ENCODE results near the gene NNMT.

The NNMT gene

GRCh38 chr11:114301927-114302326 is 5.7 kb downstream of the NNMT start:
- no peak for FAIRE-seq
- DNase-seq (ENCODE audit: insufficient read length, low spot score) = no peak
- TF ChIP-seq POLR2A (IDR thresholded peaks at IDR 0.05; ENCODE audit: low read depth, low read length) (no peak), TAF1 (IDR thresholded peaks at IDR 0.05; ENCODE audit: low read depth, low read length) (no peak), POU2F2 (IDR thresholded peaks at IDR 0.05; ENCODE audit: low read depth, low read length) (no peak), PAX5 (IDR thresholded peaks at IDR 0.05; ENCODE audit: insufficient read depth, low read length, severe bottlenecking) (no peak), SPI1 (IDR thresholded peaks at IDR 0.05; ENCODE audit: low read depth, low read length) (no peak), POLR2AphosphoS5 (IDR thresholded peaks at IDR 0.05; ENCODE audit: low read depth, low read length) (no peak)

- no peak for TF ChIP-seq SPI1 (IDR thresholded peaks at IDR 0.05; ENCODE audit: low read depth, low read length)
- no peak for TF ChIP-seq POLR2AphosphoS5 (IDR thresholded peaks at IDR 0.05; ENCODE audit: low read depth, low read length)
- no peak for TF ChIP-seq POU2F2 (IDR thresholded peaks at IDR 0.05; ENCODE audit: low read depth, low read length)
- no peak for TF ChIP-seq POLR2A (IDR thresholded peaks at IDR 0.05; ENCODE audit: low read depth, low read length)
- no peak for TF ChIP-seq PAX5 (IDR thresholded peaks at IDR 0.05; ENCODE audit: insufficient read depth, low read length, severe bottlenecking)
- no peak for TF ChIP-seq TAF1 (IDR thresholded peaks at IDR 0.05; ENCODE audit: low read depth, low read length)
- DNase-seq (ENCODE audit: insufficient read length, low spot score) (no peak), FAIRE-seq (no peak)
These were observed 6.5 kb downstream of the NNMT start for GRCh38 chr11:114302663-114303062.

GRCh38 chr11:114304065-114304464 is 7.9 kb downstream of the NNMT start:
- no peak for DNase-seq (ENCODE audit: insufficient read length, low spot score)
- no peak for FAIRE-seq
- TF ChIP-seq POLR2A (IDR thresholded peaks at IDR 0.05; ENCODE audit: low read depth, low read length) = no peak
- no peak for TF ChIP-seq PAX5 (IDR thresholded peaks at IDR 0.05; ENCODE audit: insufficient read depth, low read length, severe bottlenecking)
- no peak for TF ChIP-seq TAF1 (IDR thresholded peaks at IDR 0.05; ENCODE audit: low read depth, low read length)
- TF ChIP-seq POLR2AphosphoS5 (IDR thresholded peaks at IDR 0.05; ENCODE audit: low read depth, low read length) = no peak
- TF ChIP-seq POU2F2 (IDR thresholded peaks at IDR 0.05; ENCODE audit: low read depth, low read length) = no peak
- no peak for TF ChIP-seq SPI1 (IDR thresholded peaks at IDR 0.05; ENCODE audit: low read depth, low read length)

GRCh38 chr11:114304969-114305368 is 8.8 kb downstream of the NNMT start:
- DNase-seq (ENCODE audit: insufficient read length, low spot score) (no peak), FAIRE-seq (no peak)
- TF ChIP-seq POU2F2 (IDR thresholded peaks at IDR 0.05; ENCODE audit: low read depth, low read length) (no peak), POLR2A (IDR thresholded peaks at IDR 0.05; ENCODE audit: low read depth, low read length) (no peak), PAX5 (IDR thresholded peaks at IDR 0.05; ENCODE audit: insufficient read depth, low read length, severe bottlenecking) (no peak)

GRCh38 chr11:114307524-114308203 is 11.5 kb downstream of the NNMT start:
- TF ChIP-seq SPI1 (IDR thresholded peaks at IDR 0.05; ENCODE audit: low read depth, low read length) (no peak), POU2F2 (IDR thresholded peaks at IDR 0.05; ENCODE audit: low read depth, low read length) (no peak), TAF1 (IDR thresholded peaks at IDR 0.05; ENCODE audit: low read depth, low read length) (no peak), POLR2A (IDR thresholded peaks at IDR 0.05; ENCODE audit: low read depth, low read length) (no peak), POLR2AphosphoS5 (IDR thresholded peaks at IDR 0.05; ENCODE audit: low read depth, low read length) (no peak), PAX5 (IDR thresholded peaks at IDR 0.05; ENCODE audit: insufficient read depth, low read length, severe bottlenecking) (no peak)
- FAIRE-seq (no peak), DNase-seq (ENCODE audit: insufficient read length, low spot score) (no peak)

GRCh38 chr11:114308689-114309089 is 12.5 kb downstream of the NNMT start:
- FAIRE-seq (no peak), DNase-seq (ENCODE audit: insufficient read length, low spot score) (no peak)
- TF ChIP-seq TAF1 (IDR thresholded peaks at IDR 0.05; ENCODE audit: low read depth, low read length) (no peak), SPI1 (IDR thresholded peaks at IDR 0.05; ENCODE audit: low read depth, low read length) (no peak), POLR2AphosphoS5 (IDR thresholded peaks at IDR 0.05; ENCODE audit: low read depth, low read length) (no peak), PAX5 (IDR thresholded peaks at IDR 0.05; ENCODE audit: insufficient read depth, low read length, severe bottlenecking) (no peak), POU2F2 (IDR thresholded peaks at IDR 0.05; ENCODE audit: low read depth, low read length) (no peak), POLR2A (IDR thresholded peaks at IDR 0.05; ENCODE audit: low read depth, low read length) (no peak)

GRCh38 chr11:114309517-114309916 is 13.3 kb downstream of the NNMT start:
- no peak for FAIRE-seq
- TF ChIP-seq POU2F2 (IDR thresholded peaks at IDR 0.05; ENCODE audit: low read depth, low read length) (no peak), PAX5 (IDR thresholded peaks at IDR 0.05; ENCODE audit: insufficient read depth, low read length, severe bottlenecking) (no peak), SPI1 (IDR thresholded peaks at IDR 0.05; ENCODE audit: low read depth, low read length) (no peak)
- DNase-seq (ENCODE audit: insufficient read length, low spot score) = no peak

GRCh38 chr11:114310095-114310494 is 13.9 kb downstream of the NNMT start:
- no peak for DNase-seq (ENCODE audit: insufficient read length, low spot score)
- no peak for TF ChIP-seq SPI1 (IDR thresholded peaks at IDR 0.05; ENCODE audit: low read depth, low read length)
- no peak for TF ChIP-seq PAX5 (IDR thresholded peaks at IDR 0.05; ENCODE audit: insufficient read depth, low read length, severe bottlenecking)
- no peak for TF ChIP-seq TAF1 (IDR thresholded peaks at IDR 0.05; ENCODE audit: low read depth, low read length)
- TF ChIP-seq POLR2AphosphoS5 (IDR thresholded peaks at IDR 0.05; ENCODE audit: low read depth, low read length) = no peak
- TF ChIP-seq POLR2A (IDR thresholded peaks at IDR 0.05; ENCODE audit: low read depth, low read length) = no peak
- TF ChIP-seq POU2F2 (IDR thresholded peaks at IDR 0.05; ENCODE audit: low read depth, low read length) = no peak
- FAIRE-seq = no peak

GRCh38 chr11:114311946-114312345 is 15.7 kb downstream of the NNMT start:
- TF ChIP-seq POU2F2 (IDR thresholded peaks at IDR 0.05; ENCODE audit: low read depth, low read length) = no peak
- TF ChIP-seq POLR2AphosphoS5 (IDR thresholded peaks at IDR 0.05; ENCODE audit: low read depth, low read length) = no peak
- DNase-seq (ENCODE audit: insufficient read length, low spot score) = no peak
- no peak for FAIRE-seq

GRCh38 chr11:114314096-114314495 is 17.9 kb downstream of the NNMT start:
- FAIRE-seq = no peak
- DNase-seq (ENCODE audit: insufficient read length, low spot score) = no peak
- no peak for TF ChIP-seq POLR2AphosphoS5 (IDR thresholded peaks at IDR 0.05; ENCODE audit: low read depth, low read length)
- no peak for TF ChIP-seq POU2F2 (IDR thresholded peaks at IDR 0.05; ENCODE audit: low read depth, low read length)
- no peak for TF ChIP-seq SPI1 (IDR thresholded peaks at IDR 0.05; ENCODE audit: low read depth, low read length)
- TF ChIP-seq TAF1 (IDR thresholded peaks at IDR 0.05; ENCODE audit: low read depth, low read length) = no peak
- no peak for TF ChIP-seq PAX5 (IDR thresholded peaks at IDR 0.05; ENCODE audit: insufficient read depth, low read length, severe bottlenecking)
- TF ChIP-seq POLR2A (IDR thresholded peaks at IDR 0.05; ENCODE audit: low read depth, low read length) = no peak
